GM12892 (cell line): ENCODE results near the gene AVL9.

Source experiments
- POLR2A ChIP-seq: IDR thresholded peaks from 2 replicates; pipeline ENCODE4 v1.6.1; 2011; ENCODE audit warnings: low read depth, low read length, control low read depth
- POLR2AphosphoS5 ChIP-seq: IDR thresholded peaks from 2 replicates; pipeline ENCODE4 v1.6.1; 2011; ENCODE audit warnings: low read depth, low read length, control low read depth
- TAF1 ChIP-seq: IDR thresholded peaks from 2 replicates; pipeline ENCODE4 v1.6.1; 2011; ENCODE audit warnings: low read depth, mild to moderate bottlenecking, control low read depth, low read length, borderline replicate concordance

DNA sequence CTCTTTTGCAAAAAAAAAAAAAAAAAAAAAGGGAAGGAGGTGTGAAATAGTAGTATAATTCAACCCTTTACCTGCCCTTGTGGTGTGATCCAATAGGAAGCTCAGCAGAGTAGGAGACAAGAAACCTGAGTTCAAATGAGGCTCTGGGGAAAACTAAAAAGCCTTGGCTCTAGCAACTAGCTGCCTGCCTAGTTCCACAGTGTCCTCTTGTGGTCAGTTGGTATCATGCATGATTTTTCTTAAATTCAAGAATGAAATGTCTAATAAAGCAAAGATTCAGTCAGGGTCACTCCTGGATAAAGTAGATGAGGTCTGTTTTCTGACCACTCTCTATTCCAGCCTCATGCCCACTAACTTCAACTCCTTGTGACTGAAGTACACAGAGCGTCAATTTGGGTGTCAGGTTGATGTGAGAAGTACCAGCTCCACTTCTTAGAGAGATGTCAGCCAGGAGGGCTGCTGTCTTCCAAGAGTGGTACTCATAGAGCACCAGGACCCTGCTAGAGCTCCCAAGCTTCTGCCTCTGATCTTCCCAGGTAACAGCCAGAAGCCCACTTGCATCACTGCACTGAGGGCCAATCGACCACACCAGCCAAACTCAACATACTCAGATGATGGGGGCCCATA lies 15.6 kb upstream of the AVL9 start:
- no peak for TF ChIP-seq POLR2A
- no peak for TF ChIP-seq POLR2AphosphoS5
- no peak for TF ChIP-seq TAF1
